A673 (cell line): ENCODE results near the gene DAPK1. TPM values are rescaled to one million over a fixed set of nuclear protein-coding genes. Genes with fewer than 3 reads are reported as not detected.

Source experiments
- BruUV-seq: library from RNA; stranded (reverse); fragments of 400-500 nt; replicated peaks from 2 replicates; lab custom pipeline; 2021; lab: Mats Ljungman, UMichigan
- CTCF ChIA-PET: fragments of 300-600 bp; sonication (Branson Sonifier 250); formaldehyde crosslinking; loops from one replicate; lab custom pipeline; 2022; ENCODE audit warnings: antibody characterized with exemption; lab: Charles Lee
- POLR2A ChIA-PET: fragments of 300-600 bp; sonication (Branson Sonifier 250); formaldehyde crosslinking; loops from one replicate; lab custom pipeline; 2022; ENCODE audit warnings: antibody characterized with exemption; ENCODE audit not compliant: low non-redundant PET; lab: Charles Lee
- DNase-seq: peaks from one replicate; pipeline ENCODE4 v3.0.0-alpha.2; 2015; ENCODE audit warnings: low spot score
- H3K27ac ChIP-seq: fragments of 200-600 bp; sonication (generic); 2 replicates; pipeline ENCODE4 v1.5.1; 2016; ENCODE audit warnings: mixed run types, low read depth, mild to moderate bottlenecking, mixed read lengths, antibody characterized with exemption, low read length; ENCODE audit not compliant: poor library complexity, severe bottlenecking
- H3K27me3 ChIP-seq: fragments of 200-600 bp; sonication (generic); replicated peaks from 2 replicates; pipeline ENCODE4 v1.6.1; 2017; ENCODE audit warnings: mixed run types, low read depth, mild to moderate bottlenecking, mixed read lengths, antibody characterized with exemption, low read length; ENCODE audit not compliant: insufficient read depth, poor library complexity
- H3K36me3 ChIP-seq: fragments of 200-600 bp; sonication (generic); 2 replicates; pipeline ENCODE4 v1.6.1; 2016; ENCODE audit warnings: mixed run types, mild to moderate bottlenecking, mixed read lengths, antibody characterized with exemption, low read length; ENCODE audit not compliant: insufficient read depth, poor library complexity, severe bottlenecking
- H3K4me1 ChIP-seq: fragments of 200-600 bp; sonication (generic); 2 replicates; pipeline ENCODE4 v1.6.1; 2017; ENCODE audit warnings: mixed run types, mild to moderate bottlenecking, mixed read lengths, antibody characterized with exemption, low read length; ENCODE audit not compliant: insufficient read depth, poor library complexity, severe bottlenecking
- H3K4me3 ChIP-seq: fragments of 200-600 bp; sonication (generic); 2 replicates; pipeline ENCODE4 v1.5.1; 2016; ENCODE audit warnings: low read depth, mixed run types, mild to moderate bottlenecking, mixed read lengths, low read length; ENCODE audit not compliant: poor library complexity, severe bottlenecking
- H3K9me3 ChIP-seq: fragments of 200-600 bp; sonication (generic); 2 replicates; pipeline ENCODE4 v1.6.1; 2016; ENCODE audit warnings: mixed run types, low read depth, mild to moderate bottlenecking, mixed read lengths, antibody characterized with exemption, low read length; ENCODE audit not compliant: poor library complexity, severe bottlenecking
- CTCF ChIP-seq: fragments of 300-800, 200-600 bp; sonication (generic); conservative IDR thresholded peaks from 2 replicates; pipeline ENCODE4 v1.5.1; 2017; ENCODE audit warnings: low read depth, mild to moderate bottlenecking, antibody characterized with exemption, low read length, moderate library complexity, mixed read lengths
- EZH2 ChIP-seq: fragments of 200-600 bp; sonication (generic); IDR thresholded peaks from 2 replicates; pipeline ENCODE4 v1.6.1; 2017; ENCODE audit warnings: borderline replicate concordance, low read depth, mild to moderate bottlenecking, mixed read lengths, antibody characterized with exemption, low read length; ENCODE audit not compliant: poor library complexity, severe bottlenecking
- intact Hi-C: fragments of 100-400 bp; cut with micrococcal nuclease; formaldehyde crosslinking; loops from one replicate; pipeline ENCODE4 v1.10.0; 2022; ENCODE audit not compliant: unreplicated experiment
- total RNA-seq: library from RNA; stranded (reverse); gene quantifications from 2 replicates; pipeline ENCODE4 v1.2.3, GENCODE V29; 2021

Gene DAPK1
- total RNA-seq, 1 experiment from 2014 or later, result 380 TPM

GRCh38 chr9:87732344-87732743 is 234.7 kb downstream of the DAPK1 start:
- intact Hi-C loops, result no loop called here
- Histone ChIP-seq H3K9me3 (no peaks in the 10 kb centered on the region), H3K4me3 (no peak overlapping the region), H3K4me1 (no peaks in the 10 kb centered on the region), H3K36me3 (no peaks in the 10 kb centered on the region), H3K27ac (no peak overlapping the region), H3K27me3 (no peaks in the 10 kb centered on the region)
- TF ChIP-seq CTCF, result no peak
- no peak for TF ChIP-seq EZH2
- no TSS peak for BruUV-seq
- ChIA-PET CTCF (no interaction called here), POLR2A (no interaction called here)
- no peak for DNase-seq

GRCh38 chr9:87732756-87733155 is 235.1 kb downstream of the DAPK1 start:
- TF ChIP-seq EZH2 (no peak), CTCF (no peak)
- no peak for DNase-seq
- ChIA-PET POLR2A (no interaction called here), CTCF (no interaction called here)
- H3K27me3 ChIP-seq, result no peaks in the 10 kb centered on the region
- intact Hi-C loops, result no loop called here
- no peaks in the 10 kb centered on the region for H3K4me1 ChIP-seq
- no peak overlapping the region for H3K4me3 ChIP-seq
- BruUV-seq, result no TSS peak
- H3K9me3 ChIP-seq, result no peaks in the 10 kb centered on the region
- H3K36me3 ChIP-seq, result no peaks in the 10 kb centered on the region
- H3K27ac ChIP-seq, result no peak overlapping the region

GRCh38 chr9:87733273-87734052 is 235.8 kb downstream of the DAPK1 start:
- ChIA-PET POLR2A (no interaction called here), CTCF (no interaction called here)
- no peaks in the 10 kb centered on the region for H3K9me3 ChIP-seq
- no peak overlapping the region for H3K27ac ChIP-seq
- intact Hi-C loops, result no loop called here
- DNase-seq, result no peak
- no peak for TF ChIP-seq EZH2
- TF ChIP-seq CTCF, result no peak
- no TSS peak for BruUV-seq
- H3K4me1 ChIP-seq, result no peaks in the 10 kb centered on the region
- H3K27me3 ChIP-seq, result no peaks in the 10 kb centered on the region
- no peak overlapping the region for H3K4me3 ChIP-seq
- H3K36me3 ChIP-seq, result no peaks in the 10 kb centered on the region
